MM.1S (cell line): ENCODE measurements around the gene FAM24B.

ENCODE experiments used
- DNase-seq: peaks from one replicate; pipeline ENCODE4 v3.0.0-alpha.2; 2015
- H2AFZ ChIP-seq: fragments of 300-600 bp; sonication (generic); 2 replicates; pipeline ENCODE4 v1.6.0; 2016; ENCODE audit warnings: antibody characterized with exemption, low read length
- H3F3A ChIP-seq: fragments of 300-600 bp; sonication (generic); 2 replicates; pipeline ENCODE4 v1.6.1; 2016; ENCODE audit warnings: mild to moderate bottlenecking, antibody characterized with exemption, low read length, moderate library complexity, mixed read lengths; ENCODE audit not compliant: insufficient read depth
- H3K27ac ChIP-seq: fragments of 300-600 bp; sonication (generic); 2 replicates; pipeline ENCODE4 v1.5.1; 2016; ENCODE audit warnings: mild to moderate bottlenecking, low read length
- H3K27me3 ChIP-seq: fragments of 300-600 bp; sonication (generic); replicated peaks from 2 replicates; pipeline ENCODE4 v1.6.0; 2016; ENCODE audit warnings: low read length; ENCODE audit not compliant: insufficient read depth
- H3K36me3 ChIP-seq: fragments of 300-600 bp; sonication (generic); replicated peaks from 2 replicates; pipeline ENCODE4 v1.6.1; 2016; ENCODE audit warnings: mild to moderate bottlenecking, low read length, mixed read lengths; ENCODE audit not compliant: insufficient read depth
- H3K4me1 ChIP-seq: fragments of 300-600 bp; sonication (generic); 2 replicates; pipeline ENCODE4 v1.6.1; 2016; ENCODE audit warnings: low read length, mixed read lengths
- H3K4me2 ChIP-seq: fragments of 300-600 bp; sonication (generic); 2 replicates; pipeline ENCODE4 v1.6.0; 2016; ENCODE audit warnings: low read depth, low read length
- H3K4me3 ChIP-seq: fragments of 300-600 bp; sonication (generic); 2 replicates; pipeline ENCODE4 v1.5.1; 2016; ENCODE audit warnings: low read length, mixed read lengths
- H3K79me2 ChIP-seq: fragments of 300-600 bp; sonication (generic); 2 replicates; pipeline ENCODE4 v1.6.1; 2016; ENCODE audit warnings: mixed run types, low read length, mixed read lengths
- H3K9ac ChIP-seq: fragments of 300-600 bp; sonication (generic); 2 replicates; pipeline ENCODE4 v1.6.1; 2016; ENCODE audit warnings: low read length, mixed read lengths
- H3K9me2 ChIP-seq: fragments of 300-600 bp; sonication (generic); replicated peaks from 2 replicates; pipeline ENCODE4 v1.6.1; 2016; ENCODE audit warnings: mild to moderate bottlenecking, low read length, mixed read lengths; ENCODE audit not compliant: insufficient read depth
- H3K9me3 ChIP-seq: fragments of 300-600 bp; sonication (generic); replicated peaks from 2 replicates; pipeline ENCODE4 v1.6.1; 2016; ENCODE audit warnings: mild to moderate bottlenecking, low read length, mixed read lengths; ENCODE audit not compliant: insufficient read depth
- H4K20me1 ChIP-seq: fragments of 300-600 bp; sonication (generic); 2 replicates; pipeline ENCODE4 v1.6.1; 2016; ENCODE audit warnings: mild to moderate bottlenecking, low read length, moderate library complexity, mixed read lengths; ENCODE audit not compliant: insufficient read depth
- CTCF ChIP-seq: fragments of 300-600 bp; sonication (generic); IDR thresholded peaks from 2 replicates; pipeline ENCODE4 v1.5.1; 2016; ENCODE audit warnings: antibody characterized with exemption, low read length, mixed read lengths
- EZH2 ChIP-seq: fragments of 300-600 bp; sonication (generic); optimal IDR thresholded peaks from 2 replicates; pipeline ENCODE3; 2017; ENCODE audit warnings: low read depth, mild to moderate bottlenecking, antibody characterized with exemption, low read length, mixed read lengths
- EZH2phosphoT487 ChIP-seq: fragments of 300-600 bp; sonication (generic); IDR thresholded peaks from 2 replicates; pipeline ENCODE4 v1.6.1; 2018; ENCODE audit warnings: antibody characterized with exemption, low read length

The FAM24B gene

DNA sequence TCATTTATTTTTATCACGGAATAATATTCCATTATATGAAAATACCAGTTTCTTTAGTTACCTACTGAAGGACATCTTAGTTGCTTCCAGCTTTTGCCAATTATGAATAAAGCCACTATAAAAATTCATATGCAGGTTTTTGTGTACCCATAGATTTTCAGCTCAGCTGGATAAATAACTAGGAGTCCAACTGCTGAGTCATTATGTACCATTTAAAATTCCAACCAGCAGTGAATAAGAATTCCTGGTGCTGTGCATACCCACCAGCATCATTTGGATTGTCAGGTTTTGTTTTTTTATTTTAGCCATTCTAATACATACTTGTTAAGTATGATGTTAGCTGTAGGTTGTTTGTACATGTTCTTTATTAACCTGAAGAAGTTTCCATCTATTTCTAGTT, 14.5 kb downstream of the FAM24B start:
- H3K9ac ChIP-seq = no peak overlapping the region
- no peaks in the 10 kb centered on the region for H3K27me3 ChIP-seq
- H3K9me3 ChIP-seq = no peaks in the 10 kb centered on the region
- H2AFZ ChIP-seq = no peak overlapping the region
- H3K9me2 ChIP-seq = no peaks in the 10 kb centered on the region
- DNase-seq = no peak
- no peaks in the 10 kb centered on the region for H3F3A ChIP-seq
- TF ChIP-seq EZH2 = no peak
- no peak for TF ChIP-seq CTCF
- TF ChIP-seq EZH2phosphoT487 = no peak
- H4K20me1 ChIP-seq = no peaks in the 10 kb centered on the region
- H3K36me3 ChIP-seq = no peaks in the 10 kb centered on the region
- no peak overlapping the region for H3K4me2 ChIP-seq
- H3K79me2 ChIP-seq = peaks cover 67% of the 10 kb centered on the region
- H3K27ac ChIP-seq = no peak overlapping the region
- H3K4me1 ChIP-seq = no peaks in the 10 kb centered on the region
- H3K4me3 ChIP-seq = no peak overlapping the region

GRCh38 chr10:122864194-122864592, 15.2 kb downstream of the FAM24B start:
- Histone ChIP-seq H3K9me2 (no peaks in the 10 kb centered on the region), H4K20me1 (no peaks in the 10 kb centered on the region), H3K79me2 (peaks cover 74% of the 10 kb centered on the region), H3K4me2 (no peak overlapping the region), H3F3A (no peaks in the 10 kb centered on the region), H2AFZ (no peak overlapping the region), H3K27me3 (no peaks in the 10 kb centered on the region), H3K9ac (no peak overlapping the region), H3K36me3 (no peaks in the 10 kb centered on the region), H3K4me3 (no peak overlapping the region), H3K4me1 (no peaks in the 10 kb centered on the region), H3K27ac (no peak overlapping the region), H3K9me3 (no peaks in the 10 kb centered on the region)
- no peak for DNase-seq
- TF ChIP-seq EZH2 = no peak
- TF ChIP-seq EZH2phosphoT487 = no peak
- TF ChIP-seq CTCF = no peak

- H3K79me2 ChIP-seq = peaks cover 81% of the 10 kb centered on the region
- no peak overlapping the region for H3K27ac ChIP-seq
- no peak overlapping the region for H2AFZ ChIP-seq
Measured at GRCh38 chr10:122863216-122864193, 15.9 kb downstream of the FAM24B start.

More at GRCh38 chr10:122863216-122864193, 15.9 kb downstream of the FAM24B start:
- Histone ChIP-seq H3K4me3 (no peak overlapping the region), H3K9me3 (no peaks in the 10 kb centered on the region), H3K36me3 (no peaks in the 10 kb centered on the region), H3K9ac (no peak overlapping the region), H3K4me1 (no peaks in the 10 kb centered on the region), H3K9me2 (no peaks in the 10 kb centered on the region), H3K27me3 (no peaks in the 10 kb centered on the region), H3F3A (no peaks in the 10 kb centered on the region), H4K20me1 (no peaks in the 10 kb centered on the region), H3K4me2 (no peak overlapping the region)
- TF ChIP-seq CTCF (no peak), EZH2 (no peak), EZH2phosphoT487 (no peak)
- no peak for DNase-seq
